ENCODE results near the gene INMT.
A peak's percentile ranks its signal among the peaks of the same experiment; 100 is the strongest.

The INMT gene

GRCh38 chr7:30795161-30795948, 43.4 kb downstream of the INMT start:
- no peak for TF ChIP-seq CTCF (conservative IDR thresholded peaks at IDR 0.05)
- no peak overlapping the region for H3K27ac ChIP-seq

GRCh38 chr7:30796105-30796869, 44.4 kb downstream of the INMT start:
- H3K27ac ChIP-seq = no peak overlapping the region
- no peak for TF ChIP-seq CTCF (conservative IDR thresholded peaks at IDR 0.05)

- no peak overlapping the region for H3K27ac ChIP-seq
- no peak for TF ChIP-seq CTCF (conservative IDR thresholded peaks at IDR 0.05)
Measured at GRCh38 chr7:30797176-30798040, 45.5 kb downstream of the INMT start.

- no peak for TF ChIP-seq CTCF (conservative IDR thresholded peaks at IDR 0.05)
- peak overlapping the region; percentile 22; the same call in 1 of the 2 replicates for H3K27ac ChIP-seq
Measured at GRCh38 chr7:30799206-30799975, 47.5 kb downstream of the INMT start.

GRCh38 chr7:30799976-30800661, 48.2 kb downstream of the INMT start:
- H3K27ac ChIP-seq = no peak overlapping the region
- no peak for TF ChIP-seq CTCF (conservative IDR thresholded peaks at IDR 0.05)

GRCh38 chr7:30800785-30801252, 48.9 kb downstream of the INMT start:
- no peak overlapping the region for H3K27ac ChIP-seq
- peak; percentile 77 for TF ChIP-seq CTCF (conservative IDR thresholded peaks at IDR 0.05)

Data from VCaP (cell line).